ENCODE measurements around the gene PIGN. TPM values are rescaled to one million over a fixed set of nuclear protein-coding genes. Genes with fewer than 3 reads are reported as not detected.

Gene PIGN
- total and polyA plus RNA-seq, 2 donors (not counting 3 experiments of a cell fraction or from before 2014, with no cell fraction given), result 13.7 to 26.1 TPM

GRCh38 chr18:62157843-62158242 is 29.0 kb downstream of the PIGN start:
- no peaks in the 10 kb centered on the region for H3K27me3 ChIP-seq (ENCODE audit: control insufficient read depth in 2 of 2, insufficient read depth in 2 of 2, low read length in 2 of 2)
- no peaks in the 10 kb centered on the region for H3K36me3 ChIP-seq (ENCODE audit: control insufficient read depth in 2 of 2, extremely low read depth in 1 of 2, insufficient read depth in 2 of 2, low read length in 2 of 2)
- no peak for DNase-seq (ENCODE audit: low read depth, low spot score)
- no peaks in the 10 kb centered on the region for H3K79me2 ChIP-seq (ENCODE audit: control insufficient read depth, insufficient read depth, low read length)
- H3K4me1 ChIP-seq (ENCODE audit: control insufficient read depth, extremely low read depth, insufficient read depth, low read length), result no peaks in the 10 kb centered on the region
- intact Hi-C loops (cut with micrococcal nuclease), result no loop called here
- no peak overlapping the region for H2AFZ ChIP-seq (ENCODE audit: low read depth, low read length)
- H3K9me1 ChIP-seq (replicated peaks; ENCODE audit: control insufficient read depth, extremely low read depth, insufficient read depth, low read length), result peaks cover 2% of the 10 kb centered on the region
- dilution Hi-C loops (cut with MboI; ENCODE audit: extremely low pct_ligation_motif_present, low sequenced_read_pairs), result no loop called here
- H4K20me1 ChIP-seq (replicated peaks; ENCODE audit: control insufficient read depth, extremely low read depth, insufficient read depth, low read length), result no peaks in the 10 kb centered on the region
- no peak overlapping the region for H3K4me2 ChIP-seq (ENCODE audit: insufficient read depth, low read length)
- ChIA-PET CTCF (no interaction called here), POLR2A (no interaction called here)
- H3K9me3 ChIP-seq (replicated peaks; ENCODE audit: control insufficient read depth, insufficient read depth, low read length), result no peaks in the 10 kb centered on the region
- FAIRE-seq, result no peak
- H3K27ac ChIP-seq (ENCODE audit: insufficient read depth, low read depth, low read length), result no peak overlapping the region
- H3K9ac ChIP-seq (replicated peaks; ENCODE audit: extremely low read depth, insufficient read depth, low read length), result no peak overlapping the region
- no TSS peak for BruUV-seq (replicated peaks)
- TF ChIP-seq JUN (IDR thresholded peaks at IDR 0.05; ENCODE audit: borderline replicate concordance, insufficient read depth, insufficient read length, low read depth), result no peak
- TF ChIP-seq GATA2 (IDR thresholded peaks at IDR 0.05; ENCODE audit: insufficient read depth, insufficient read length, low read depth, low read length), result no peak
- TF ChIP-seq MYC (IDR thresholded peaks at IDR 0.05; ENCODE audit: low read depth, low read length), result no peak
- no peak for TF ChIP-seq POLR2A (IDR thresholded peaks at IDR 0.05; ENCODE audit: low read depth, low read length)
- TF ChIP-seq FOS (IDR thresholded peaks at IDR 0.05; ENCODE audit: borderline replicate concordance, insufficient read depth, low read length), result no peak
- TF ChIP-seq POLR2AphosphoS5 (IDR thresholded peaks at IDR 0.05; ENCODE audit: insufficient read depth, low read depth, low read length), result no peak
- TF ChIP-seq CTCF (IDR thresholded peaks at IDR 0.05; ENCODE audit: extremely low read depth in 1 of 2, insufficient read depth in 1 of 2, low read depth in 1 of 2, low read length in 2 of 2), result no peak
- no peak for TF ChIP-seq MAX (IDR thresholded peaks at IDR 0.05; ENCODE audit: insufficient read depth, insufficient read length)
- TF ChIP-seq EZH2 (IDR thresholded peaks at IDR 0.05; ENCODE audit: borderline replicate concordance, low read depth, low read length, severe bottlenecking), result no peak
- H3K4me3 ChIP-seq (replicated peaks in 1 of 3; ENCODE audit: insufficient read depth in 1 of 3, low read depth in 1 of 3, low read length in 3 of 3), result no peak overlapping the region

Data from endothelial cell of umbilical vein (primary cell).